ENCODE measurements around the gene FAP.

The FAP gene

GRCh38 chr2:162125138-162125537, 118.1 kb downstream of the FAP start:
- no peak for DNase-seq

GRCh38 chr2:162123806-162124758, 119.2 kb downstream of the FAP start:
- DNase-seq, result peak; percentile 61
